Renal pelvis (tissue), 12 donors: Measurements from ENCODE around the gene DENND6B. TPM values are rescaled to one million over a fixed set of nuclear protein-coding genes. Genes with fewer than 3 reads are reported as not detected.
A peak's percentile ranks its signal among the peaks of the same experiment; 100 is the strongest.
"Not testable (repeated sequence)": the region's sequence is repeated elsewhere in the genome, so short reads cannot be mapped to it uniquely, and the experiment has no call there.

Source experiments
- DNase-seq: peaks from one replicate; pipeline ENCODE4 v3.0.0-alpha.2; 2013
- long read RNA-seq, 16 experiments: transcript quantifications; one replicate each; lab custom pipeline, GENCODE V29; 2026
- polyA plus RNA-seq, 3 donors: library from polyadenylated mRNA; unstranded; fragments of 120-200 nt; gene quantifications; one replicate each; pipeline ENCODE4 v1.2.1, GENCODE V29; 2013; ENCODE audit not compliant: insufficient read length in 3 of 3

Gene DENND6B
- 10 to 100 TPM; 13.9 to 18.7 (median 18.5) TPM for polyA plus RNA-seq
- long read RNA-seq, donor 1, result 0 reads
- long read RNA-seq, donor 2, full-length matches to known transcripts, result 1 of 1 reads
- long read RNA-seq, donor 2, partial matches to known transcripts, result 0 of 1 reads
- long read RNA-seq, donor 2, other reads (novel, unspliced or antisense), result 0 of 1 reads
- long read RNA-seq, donor 3, full-length matches to known transcripts, result 1 of 1 reads
- long read RNA-seq, donor 3, partial matches to known transcripts, result 0 of 1 reads
- long read RNA-seq, donor 3, other reads (novel, unspliced or antisense), result 0 of 1 reads
- long read RNA-seq, donor 4, full-length matches to known transcripts, result 4 of 4 reads
- long read RNA-seq, donor 4, partial matches to known transcripts, result 0 of 4 reads
- long read RNA-seq, donor 4, other reads (novel, unspliced or antisense), result 0 of 4 reads
- long read RNA-seq, donor 5, full-length matches to known transcripts, result 2 of 2 reads
- long read RNA-seq, donor 5, partial matches to known transcripts, result 0 of 2 reads
- long read RNA-seq, donor 5, other reads (novel, unspliced or antisense), result 0 of 2 reads
- long read RNA-seq, donor 6, full-length matches to known transcripts, result 1 of 1 reads
- long read RNA-seq, donor 6, partial matches to known transcripts, result 0 of 1 reads
- long read RNA-seq, donor 6, other reads (novel, unspliced or antisense), result 0 of 1 reads
- long read RNA-seq, donor 7, full-length matches to known transcripts, result 1 of 1 reads
- long read RNA-seq, donor 7, partial matches to known transcripts, result 0 of 1 reads
- long read RNA-seq, donor 7, other reads (novel, unspliced or antisense), result 0 of 1 reads
- long read RNA-seq, donor 8, full-length matches to known transcripts, result 2 of 2 reads
- long read RNA-seq, donor 8, partial matches to known transcripts, result 0 of 2 reads
- long read RNA-seq, donor 8, other reads (novel, unspliced or antisense), result 0 of 2 reads
- long read RNA-seq, donor 9, full-length matches to known transcripts, result 4 of 4 reads
- long read RNA-seq, donor 9, partial matches to known transcripts, result 0 of 4 reads
- long read RNA-seq, donor 9, other reads (novel, unspliced or antisense), result 0 of 4 reads
- long read RNA-seq, donor 10, full-length matches to known transcripts, result 1 of 1 reads
- long read RNA-seq, donor 10, partial matches to known transcripts, result 0 of 1 reads
- long read RNA-seq, donor 10, other reads (novel, unspliced or antisense), result 0 of 1 reads
- long read RNA-seq, donor 11, result 0 reads
- long read RNA-seq, donor 12, full-length matches to known transcripts, result 1 of 1 reads
- long read RNA-seq, donor 12, partial matches to known transcripts, result 0 of 1 reads
- long read RNA-seq, donor 12, other reads (novel, unspliced or antisense), result 0 of 1 reads
- long read RNA-seq, donor 13, partial matches to known transcripts, result 5 of 5 reads
- long read RNA-seq, donor 13, other reads (novel, unspliced or antisense), result 0 of 5 reads
- long read RNA-seq, donor 14, result 0 reads
- long read RNA-seq, donor 15, partial matches to known transcripts, result 46 of 46 reads
- long read RNA-seq, donor 15, other reads (novel, unspliced or antisense), result 0 of 46 reads
- long read RNA-seq, donor 16, full-length matches to known transcripts, result 1 of 1 reads
- long read RNA-seq, donor 16, partial matches to known transcripts, result 0 of 1 reads
- long read RNA-seq, donor 16, other reads (novel, unspliced or antisense), result 0 of 1 reads

- DNase-seq, result peak; percentile 87
These were observed at the start of gene DENND6B for GRCh38 chr22:50326956-50327710. Gene DENND6B, minus strand, starts transcription at chr22:50327012. Its CDS starts 24 bp downstream, at chr22:50326988.

- DNase-seq, result no peak
These were observed 49.4 kb upstream of the DENND6B start for GRCh38 chr22:50376085-50376651.

- DNase-seq, result no peak
These were observed 44.4 kb upstream of the DENND6B start for GRCh38 chr22:50371101-50371648.

GRCh38 chr22:50367778-50368500 lies 41.1 kb upstream of the DENND6B start:
- DNase-seq, result no peak

- not testable (repeated sequence) for DNase-seq
These were observed 37.0 kb upstream of the DENND6B start for GRCh38 chr22:50363803-50364194.

- DNase-seq, result no peak
These were observed 36.5 kb upstream of the DENND6B start for GRCh38 chr22:50363166-50363802.

GRCh38 chr22:50361688-50362087 lies 34.9 kb upstream of the DENND6B start:
- no peak for DNase-seq

- DNase-seq, result no peak
These were observed 34.4 kb upstream of the DENND6B start for GRCh38 chr22:50361222-50361621.

GRCh38 chr22:50360578-50360977 lies 33.8 kb upstream of the DENND6B start:
- no peak for DNase-seq

- no peak for DNase-seq
These were observed 30.9 kb upstream of the DENND6B start for GRCh38 chr22:50357756-50358155.

GRCh38 chr22:50357222-50357621 lies 30.4 kb upstream of the DENND6B start:
- DNase-seq, result no peak

GRCh38 chr22:50356186-50356585 lies 29.4 kb upstream of the DENND6B start:
- DNase-seq, result no peak

GRCh38 chr22:50348058-50348457 lies 21.2 kb upstream of the DENND6B start:
- DNase-seq, result no peak

- no peak for DNase-seq
These were observed 20.3 kb upstream of the DENND6B start for GRCh38 chr22:50347157-50347556.

- DNase-seq, result no peak
These were observed 19.7 kb upstream of the DENND6B start for GRCh38 chr22:50346470-50346869.

- DNase-seq, result no peak
These were observed 16.7 kb upstream of the DENND6B start for GRCh38 chr22:50343541-50343935.

GRCh38 chr22:50342651-50343540 lies 16.1 kb upstream of the DENND6B start, which contains the start of gene PPP6R2:
Gene PPP6R2, plus strand, starts transcription at chr22:50343327. Its CDS starts 50,582 bp downstream, at chr22:50393909.
- peak; percentile 67 for DNase-seq
